Rectal smooth muscle tissue (tissue), 1 donor: ENCODE results near the gene WDSUB1.

ENCODE experiments used
- H3K27ac ChIP-seq: one replicate; pipeline ENCODE4 v1.7.0; 2013; ENCODE audit warnings: low read depth, low read length, inconsistent platforms
- H3K27me3 ChIP-seq: one replicate; pipeline ENCODE4 v1.7.0; 2013; ENCODE audit warnings: low read length; ENCODE audit not compliant: control insufficient read depth, insufficient read depth
- H3K36me3 ChIP-seq: one replicate; pipeline ENCODE4 v1.7.0; 2013; ENCODE audit warnings: low read length; ENCODE audit not compliant: control insufficient read depth, insufficient read depth
- H3K4me1 ChIP-seq: one replicate; pipeline ENCODE4 v1.7.0; 2013; ENCODE audit warnings: low read length; ENCODE audit not compliant: control insufficient read depth, insufficient read depth
- H3K4me3 ChIP-seq: one replicate; pipeline ENCODE4 v1.7.0; 2013; ENCODE audit warnings: low read length
- H3K9ac ChIP-seq: one replicate; pipeline ENCODE4 v1.7.0; 2013; ENCODE audit warnings: low read length

WDSUB1 gene

GRCh38 chr2:159196393-159196925 is 90.0 kb downstream of the WDSUB1 start:
- Histone ChIP-seq H3K4me1 (peaks cover 2% of the 10 kb centered on the region), H3K27me3 (no peaks in the 10 kb centered on the region), H3K36me3 (peaks cover 8% of the 10 kb centered on the region)

GRCh38 chr2:159195697-159196096 is 90.8 kb downstream of the WDSUB1 start:
- H3K27ac ChIP-seq: no peak overlapping the region
- no peak overlapping the region for H3K4me3 ChIP-seq
- H3K9ac ChIP-seq: peak overlapping the region; percentile 25
- H3K36me3 ChIP-seq: peaks cover 8% of the 10 kb centered on the region
- H3K27me3 ChIP-seq: no peaks in the 10 kb centered on the region
- no peaks in the 10 kb centered on the region for H3K4me1 ChIP-seq

More at GRCh38 chr2:159196393-159196925, 90.0 kb downstream of the WDSUB1 start:
- Histone ChIP-seq H3K4me3 (no peak overlapping the region), H3K9ac (no peak overlapping the region), H3K27ac (no peak overlapping the region)

GRCh38 chr2:159194241-159194640 is 92.3 kb downstream of the WDSUB1 start:
- H3K27me3 ChIP-seq: no peaks in the 10 kb centered on the region
- H3K4me1 ChIP-seq: no peaks in the 10 kb centered on the region
- no peak overlapping the region for H3K27ac ChIP-seq
- no peak overlapping the region for H3K4me3 ChIP-seq
- peaks cover 8% of the 10 kb centered on the region for H3K36me3 ChIP-seq
- H3K9ac ChIP-seq: no peak overlapping the region

GRCh38 chr2:159193791-159194190 is 92.7 kb downstream of the WDSUB1 start:
- peaks cover 8% of the 10 kb centered on the region for H3K36me3 ChIP-seq
- no peak overlapping the region for H3K9ac ChIP-seq
- H3K4me1 ChIP-seq: no peaks in the 10 kb centered on the region
- H3K27me3 ChIP-seq: no peaks in the 10 kb centered on the region
- H3K4me3 ChIP-seq: no peak overlapping the region
- no peak overlapping the region for H3K27ac ChIP-seq

- H3K27me3 ChIP-seq: no peaks in the 10 kb centered on the region
- no peaks in the 10 kb centered on the region for H3K4me1 ChIP-seq
- no peak overlapping the region for H3K27ac ChIP-seq
- no peak overlapping the region for H3K9ac ChIP-seq
- H3K36me3 ChIP-seq: peaks cover 4% of the 10 kb centered on the region
- H3K4me3 ChIP-seq: no peak overlapping the region
Observed at GRCh38 chr2:159192371-159192918, 94.1 kb downstream of the WDSUB1 start.

DNA sequence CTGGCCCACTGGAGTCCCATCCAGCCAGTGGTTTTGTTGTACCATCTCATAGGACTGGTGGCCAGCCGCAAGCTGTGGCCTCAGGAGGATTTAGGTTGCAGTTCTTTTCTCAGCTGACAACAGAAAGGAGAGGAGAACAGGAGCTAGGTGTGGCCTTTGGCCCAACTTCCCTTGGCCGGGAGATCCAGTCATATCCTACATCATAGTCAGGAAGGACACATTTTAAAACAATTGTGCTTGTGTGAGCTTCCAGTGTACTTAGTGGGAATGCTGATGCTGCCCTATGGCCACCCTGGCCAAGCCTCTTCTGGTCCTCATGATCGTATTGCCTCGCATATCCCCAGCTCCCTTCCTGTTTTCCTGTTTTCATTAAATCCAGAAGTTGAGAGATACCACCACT is 98.1 kb downstream of the WDSUB1 start:
- Histone ChIP-seq H3K27ac (no peak overlapping the region), H3K27me3 (no peaks in the 10 kb centered on the region), H3K4me3 (no peak overlapping the region), H3K4me1 (no peaks in the 10 kb centered on the region), H3K9ac (no peak overlapping the region), H3K36me3 (no peaks in the 10 kb centered on the region)

GRCh38 chr2:159187106-159187505 is 99.4 kb downstream of the WDSUB1 start:
- no peak overlapping the region for H3K27ac ChIP-seq

GRCh38 chr2:159186462-159186861 is 100.0 kb downstream of the WDSUB1 start:
- Histone ChIP-seq H3K4me1 (no peaks in the 10 kb centered on the region), H3K36me3 (no peaks in the 10 kb centered on the region), H3K27ac (no peak overlapping the region), H3K27me3 (no peaks in the 10 kb centered on the region), H3K9ac (no peak overlapping the region), H3K4me3 (no peak overlapping the region)

More at GRCh38 chr2:159187106-159187505, 99.4 kb downstream of the WDSUB1 start:
- Histone ChIP-seq H3K36me3 (no peaks in the 10 kb centered on the region), H3K4me3 (no peak overlapping the region), H3K27me3 (no peaks in the 10 kb centered on the region), H3K4me1 (no peaks in the 10 kb centered on the region), H3K9ac (no peak overlapping the region)
